ENCODE data around the gene KIF16B. TPM values are rescaled to one million over a fixed set of nuclear protein-coding genes. Genes with fewer than 3 reads are reported as not detected.

Gene KIF16B
- total and polyA plus RNA-seq, 9 of the 15 experiments (the other 6 are each of a cell fraction or from before 2014, with no cell fraction given) = 1.00 to 10.6 (median 8.5) TPM

DNA sequence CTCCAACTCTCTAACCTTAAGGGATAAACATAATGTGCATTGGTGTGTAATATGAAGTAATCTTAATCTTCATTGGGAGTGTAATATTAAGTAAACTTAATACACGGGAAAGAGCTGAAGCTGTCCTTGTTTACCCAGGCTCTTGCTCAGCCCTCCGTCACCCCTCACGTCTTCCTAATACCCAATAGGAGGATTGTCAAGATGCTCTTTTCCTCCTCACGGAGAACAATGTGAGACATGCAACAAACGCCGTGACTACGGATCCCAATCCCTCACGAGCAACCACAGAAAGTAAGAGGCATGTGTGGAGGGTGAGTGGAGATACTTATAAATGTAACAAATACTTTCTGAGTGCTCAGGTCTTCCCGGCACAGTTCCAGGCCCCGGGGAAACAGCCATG lies 11.0 kb downstream of the KIF16B start:
- 81% methylated on average over 9 of the region's 10 CpGs for WGBS (ENCODE audit: insufficient coverage, low coverage, missing lambda C conversion rate)
- H3K9me1 ChIP-seq (ENCODE audit: control insufficient read depth, insufficient read depth, low read length) = no peaks in the 10 kb centered on the region
- H3K4me3 ChIP-seq = no peak overlapping the region
- CTCF ChIA-PET (ENCODE audit: low intra/inter-chr PET ratio) = no interaction called here
- no peaks in the 10 kb centered on the region; a peak in 2 of 5 replicates for H3K4me1 ChIP-seq (replicated peaks in 1 of 2; ENCODE audit: control insufficient read depth in 2 of 2, insufficient read depth in 2 of 2, low read length in 2 of 2)
- POLR2A ChIA-PET = no interaction called here
- no peak overlapping the region for H3K9ac ChIP-seq (ENCODE audit: insufficient read depth in 1 of 2, low read depth in 2 of 2, low read length in 2 of 2)
- H3K9me3 ChIP-seq (replicated peaks; ENCODE audit: control insufficient read depth, insufficient read depth, low read depth, low read length) = no peaks in the 10 kb centered on the region
- no peaks in the 10 kb centered on the region for H3K27me3 ChIP-seq (ENCODE audit: control insufficient read depth in 2 of 2, insufficient read depth in 2 of 2, low read length in 2 of 2)
- in situ Hi-C loops (cut with MboI) (no loop called here), intact Hi-C loops (cut with micrococcal nuclease) (no loop called here)
- FAIRE-seq (no peak), DNase-seq (ENCODE audit: extremely low read depth in 1 of 4, low spot score in 3 of 4) (no peak), ATAC-seq (no peak)
- H3K27ac ChIP-seq (ENCODE audit: extremely low read depth, low read depth, low read length) = no peak overlapping the region
- peaks cover 5% of the 10 kb centered on the region; the same call in 1 of the 3 replicates for H3K79me2 ChIP-seq (ENCODE audit: control insufficient read depth, insufficient read depth, low read length)
- H3K36me3 ChIP-seq (ENCODE audit: control insufficient read depth, insufficient read depth, low read length) = no peaks in the 10 kb centered on the region
- H2AFZ ChIP-seq (ENCODE audit: low read depth, low read length) = no peak overlapping the region
- H3K4me2 ChIP-seq (ENCODE audit: insufficient read depth, low read length) = no peak overlapping the region
- no peaks in the 10 kb centered on the region; the same call in 1 of the 2 replicates for H4K20me1 ChIP-seq (replicated peaks; ENCODE audit: control insufficient read depth, insufficient read depth, low read length)
- no TSS peak for BruUV-seq (replicated peaks)
- TF ChIP-seq, protein P1, sequence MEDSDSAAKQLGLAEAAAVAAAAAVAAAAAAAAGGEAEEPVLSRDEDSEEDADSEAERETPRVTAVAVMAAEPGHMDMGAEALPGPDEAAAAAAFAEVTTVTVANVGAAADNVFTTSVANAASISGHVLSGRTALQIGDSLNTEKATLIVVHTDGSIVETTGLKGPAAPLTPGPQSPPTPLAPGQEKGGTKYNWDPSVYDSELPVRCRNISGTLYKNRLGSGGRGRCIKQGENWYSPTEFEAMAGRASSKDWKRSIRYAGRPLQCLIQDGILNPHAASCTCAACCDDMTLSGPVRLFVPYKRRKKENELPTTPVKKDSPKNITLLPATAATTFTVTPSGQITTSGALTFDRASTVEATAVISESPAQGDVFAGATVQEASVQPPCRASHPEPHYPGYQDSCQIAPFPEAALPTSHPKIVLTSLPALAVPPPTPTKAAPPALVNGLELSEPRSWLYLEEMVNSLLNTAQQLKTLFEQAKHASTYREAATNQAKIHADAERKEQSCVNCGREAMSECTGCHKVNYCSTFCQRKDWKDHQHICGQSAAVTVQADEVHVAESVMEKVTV (CRISPR knock-in tag; IDR thresholded peaks at IDR 0.05) = no peak
- TF ChIP-seq ZNF830 (CRISPR knock-in tag; IDR thresholded peaks at IDR 0.05) (no peak), STAT5B (CRISPR knock-in tag; IDR thresholded peaks at IDR 0.05) (no peak), PTBP1 (IDR thresholded peaks at IDR 0.05; ENCODE audit: low read depth, low read length) (no peak), POLR3G (IDR thresholded peaks at IDR 0.05; ENCODE audit: extremely low read depth, insufficient read length, insufficient replicate concordance) (no peak), GTF2F1 (IDR thresholded peaks at IDR 0.05; ENCODE audit: low read depth, low read length) (no peak), PTTG1 (tag; IDR thresholded peaks at IDR 0.05; ENCODE audit: low read depth) (no peak), ZBTB8A (IDR thresholded peaks at IDR 0.05; ENCODE audit: partially characterized antibody) (no peak), HOXB6 (CRISPR knock-in tag; IDR thresholded peaks at IDR 0.05; ENCODE audit: borderline replicate concordance) (no peak)
- TF ChIP-seq, protein P2, sequence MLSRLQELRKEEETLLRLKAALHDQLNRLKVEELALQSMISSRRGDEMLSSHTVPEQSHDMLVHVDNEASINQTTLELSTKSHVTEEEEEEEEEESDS (CRISPR knock-in tag; IDR thresholded peaks at IDR 0.05) = no peak
- TF ChIP-seq, protein P3, sequence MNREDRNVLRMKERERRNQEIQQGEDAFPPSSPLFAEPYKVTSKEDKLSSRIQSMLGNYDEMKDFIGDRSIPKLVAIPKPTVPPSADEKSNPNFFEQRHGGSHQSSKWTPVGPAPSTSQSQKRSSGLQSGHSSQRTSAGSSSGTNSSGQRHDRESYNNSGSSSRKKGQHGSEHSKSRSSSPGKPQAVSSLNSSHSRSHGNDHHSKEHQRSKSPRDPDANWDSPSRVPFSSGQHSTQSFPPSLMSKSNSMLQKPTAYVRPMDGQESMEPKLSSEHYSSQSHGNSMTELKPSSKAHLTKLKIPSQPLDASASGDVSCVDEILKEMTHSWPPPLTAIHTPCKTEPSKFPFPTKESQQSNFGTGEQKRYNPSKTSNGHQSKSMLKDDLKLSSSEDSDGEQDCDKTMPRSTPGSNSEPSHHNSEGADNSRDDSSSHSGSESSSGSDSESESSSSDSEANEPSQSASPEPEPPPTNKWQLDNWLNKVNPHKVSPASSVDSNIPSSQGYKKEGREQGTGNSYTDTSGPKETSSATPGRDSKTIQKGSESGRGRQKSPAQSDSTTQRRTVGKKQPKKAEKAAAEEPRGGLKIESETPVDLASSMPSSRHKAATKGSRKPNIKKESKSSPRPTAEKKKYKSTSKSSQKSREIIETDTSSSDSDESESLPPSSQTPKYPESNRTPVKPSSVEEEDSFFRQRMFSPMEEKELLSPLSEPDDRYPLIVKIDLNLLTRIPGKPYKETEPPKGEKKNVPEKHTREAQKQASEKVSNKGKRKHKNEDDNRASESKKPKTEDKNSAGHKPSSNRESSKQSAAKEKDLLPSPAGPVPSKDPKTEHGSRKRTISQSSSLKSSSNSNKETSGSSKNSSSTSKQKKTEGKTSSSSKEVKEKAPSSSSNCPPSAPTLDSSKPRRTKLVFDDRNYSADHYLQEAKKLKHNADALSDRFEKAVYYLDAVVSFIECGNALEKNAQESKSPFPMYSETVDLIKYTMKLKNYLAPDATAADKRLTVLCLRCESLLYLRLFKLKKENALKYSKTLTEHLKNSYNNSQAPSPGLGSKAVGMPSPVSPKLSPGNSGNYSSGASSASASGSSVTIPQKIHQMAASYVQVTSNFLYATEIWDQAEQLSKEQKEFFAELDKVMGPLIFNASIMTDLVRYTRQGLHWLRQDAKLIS (CRISPR knock-in tag; IDR thresholded peaks at IDR 0.05) = no peak
- TF ChIP-seq, protein P4, sequence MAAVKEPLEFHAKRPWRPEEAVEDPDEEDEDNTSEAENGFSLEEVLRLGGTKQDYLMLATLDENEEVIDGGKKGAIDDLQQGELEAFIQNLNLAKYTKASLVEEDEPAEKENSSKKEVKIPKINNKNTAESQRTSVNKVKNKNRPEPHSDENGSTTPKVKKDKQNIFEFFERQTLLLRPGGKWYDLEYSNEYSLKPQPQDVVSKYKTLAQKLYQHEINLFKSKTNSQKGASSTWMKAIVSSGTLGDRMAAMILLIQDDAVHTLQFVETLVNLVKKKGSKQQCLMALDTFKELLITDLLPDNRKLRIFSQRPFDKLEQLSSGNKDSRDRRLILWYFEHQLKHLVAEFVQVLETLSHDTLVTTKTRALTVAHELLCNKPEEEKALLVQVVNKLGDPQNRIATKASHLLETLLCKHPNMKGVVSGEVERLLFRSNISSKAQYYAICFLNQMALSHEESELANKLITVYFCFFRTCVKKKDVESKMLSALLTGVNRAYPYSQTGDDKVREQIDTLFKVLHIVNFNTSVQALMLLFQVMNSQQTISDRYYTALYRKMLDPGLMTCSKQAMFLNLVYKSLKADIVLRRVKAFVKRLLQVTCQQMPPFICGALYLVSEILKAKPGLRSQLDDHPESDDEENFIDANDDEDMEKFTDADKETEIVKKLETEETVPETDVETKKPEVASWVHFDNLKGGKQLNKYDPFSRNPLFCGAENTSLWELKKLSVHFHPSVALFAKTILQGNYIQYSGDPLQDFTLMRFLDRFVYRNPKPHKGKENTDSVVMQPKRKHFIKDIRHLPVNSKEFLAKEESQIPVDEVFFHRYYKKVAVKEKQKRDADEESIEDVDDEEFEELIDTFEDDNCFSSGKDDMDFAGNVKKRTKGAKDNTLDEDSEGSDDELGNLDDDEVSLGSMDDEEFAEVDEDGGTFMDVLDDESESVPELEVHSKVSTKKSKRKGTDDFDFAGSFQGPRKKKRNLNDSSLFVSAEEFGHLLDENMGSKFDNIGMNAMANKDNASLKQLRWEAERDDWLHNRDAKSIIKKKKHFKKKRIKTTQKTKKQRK (IDR thresholded peaks at IDR 0.05; ENCODE audit: borderline replicate concordance, low read depth, low read length) = no peak
